Lower lobe of right lung (tissue), 2 donors: Measurements from ENCODE around the gene BCL11A. TPM values are rescaled to one million over a fixed set of nuclear protein-coding genes. Genes with fewer than 3 reads are reported as not detected.

ENCODE experiments used
- ATAC-seq, 2 donors: fragments of 200-7000 bp; cut with Tn5 transposase; one replicate each; pipeline ENCODE4 v1.9.1; 2020 to 2022; ENCODE audit warnings: mild to moderate bottlenecking in 2 of 2, moderate library complexity in 2 of 2
- DNase-seq: peaks from one replicate; pipeline ENCODE4 v3.0.0-alpha.2; 2020
- H3K27ac ChIP-seq: fragments of 200-600 bp; one replicate; pipeline ENCODE4 v1.8.0; 2022
- H3K27me3 ChIP-seq: fragments of 200-600 bp; one replicate; pipeline ENCODE4 v1.8.0; 2022; ENCODE audit warnings: low read depth
- H3K36me3 ChIP-seq: fragments of 200-600 bp; one replicate; pipeline ENCODE4 v1.8.0; 2022; ENCODE audit warnings: mild to moderate bottlenecking
- H3K4me1 ChIP-seq: fragments of 200-600 bp; one replicate; pipeline ENCODE4 v1.8.0; 2022
- H3K4me3 ChIP-seq: fragments of 200-600 bp; one replicate; pipeline ENCODE4 v1.8.0; 2022; ENCODE audit warnings: mild to moderate bottlenecking
- H3K9me3 ChIP-seq: fragments of 200-600 bp; one replicate; pipeline ENCODE4 v1.8.0; 2022
- intact Hi-C: fragments of 100-400 bp; cut with DNase I; formaldehyde crosslinking; loops from one replicate; pipeline ENCODE4 v1.11.0; 2022
- total RNA-seq: library from RNA; stranded (reverse); fragmentation: NEBNext Ultra II Directional; extraction: Animal tissue kit (Norgen Biotek cat#: 25700); gene quantifications from one replicate; pipeline ENCODE4 v1.2.1, GENCODE V29; 2021
- TF ChIP-seq, protein P1 (sequence below): fragments of 200-600 bp; IDR thresholded peaks from one replicate; pipeline ENCODE4 v1.8.0; 2022; ENCODE audit warnings: antibody characterized with exemption, mild to moderate bottlenecking
- donor health status: DM: no; HTN: yes; CAD: no; lungs with severe emphysema.

BCL11A gene
- total RNA-seq, 1 donor from 2014 or later = 9.7 TPM

DNA sequence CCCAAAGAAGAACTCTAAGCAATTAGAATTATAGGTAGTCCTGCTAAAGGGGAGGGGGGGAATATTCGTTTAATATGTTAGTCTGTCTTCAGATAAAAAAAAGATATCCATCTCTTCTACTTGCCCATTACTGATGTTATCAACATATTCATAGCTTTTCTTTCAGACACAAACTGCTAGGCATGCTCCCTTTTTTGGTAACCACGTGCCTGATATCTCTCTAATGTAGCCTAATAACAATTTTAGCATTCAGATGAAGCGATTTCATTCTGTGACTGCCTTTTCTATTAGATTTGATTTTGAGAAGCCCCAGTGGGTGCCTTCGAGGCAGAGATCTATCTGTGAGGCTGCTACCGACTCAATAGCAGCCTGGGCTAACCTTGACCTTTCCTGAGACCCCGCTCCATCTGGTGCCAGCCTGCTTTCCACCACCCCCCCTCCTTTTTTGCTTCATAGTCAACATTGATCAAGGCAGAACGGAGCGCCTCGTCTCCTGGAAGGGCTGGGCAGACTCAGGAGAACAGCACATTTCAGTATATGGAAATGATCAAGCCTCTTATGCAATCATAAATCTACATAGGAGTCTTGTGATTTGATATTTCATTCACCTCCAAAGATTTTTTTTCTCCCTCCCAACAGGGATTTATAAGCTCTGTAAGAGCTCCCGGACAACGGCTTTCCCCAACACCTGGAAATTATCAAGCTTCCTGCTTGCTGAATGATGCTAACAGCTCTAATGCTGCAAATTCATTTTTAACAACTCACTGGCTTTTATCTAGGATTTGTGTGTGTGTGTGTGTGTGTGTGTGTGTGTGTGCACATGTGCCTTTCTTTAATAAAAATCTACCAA lies 14.7 kb upstream of the BCL11A start:
- TF ChIP-seq, protein P1, sequence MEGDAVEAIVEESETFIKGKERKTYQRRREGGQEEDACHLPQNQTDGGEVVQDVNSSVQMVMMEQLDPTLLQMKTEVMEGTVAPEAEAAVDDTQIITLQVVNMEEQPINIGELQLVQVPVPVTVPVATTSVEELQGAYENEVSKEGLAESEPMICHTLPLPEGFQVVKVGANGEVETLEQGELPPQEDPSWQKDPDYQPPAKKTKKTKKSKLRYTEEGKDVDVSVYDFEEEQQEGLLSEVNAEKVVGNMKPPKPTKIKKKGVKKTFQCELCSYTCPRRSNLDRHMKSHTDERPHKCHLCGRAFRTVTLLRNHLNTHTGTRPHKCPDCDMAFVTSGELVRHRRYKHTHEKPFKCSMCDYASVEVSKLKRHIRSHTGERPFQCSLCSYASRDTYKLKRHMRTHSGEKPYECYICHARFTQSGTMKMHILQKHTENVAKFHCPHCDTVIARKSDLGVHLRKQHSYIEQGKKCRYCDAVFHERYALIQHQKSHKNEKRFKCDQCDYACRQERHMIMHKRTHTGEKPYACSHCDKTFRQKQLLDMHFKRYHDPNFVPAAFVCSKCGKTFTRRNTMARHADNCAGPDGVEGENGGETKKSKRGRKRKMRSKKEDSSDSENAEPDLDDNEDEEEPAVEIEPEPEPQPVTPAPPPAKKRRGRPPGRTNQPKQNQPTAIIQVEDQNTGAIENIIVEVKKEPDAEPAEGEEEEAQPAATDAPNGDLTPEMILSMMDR = no peak
- Histone ChIP-seq H3K36me3 (no peaks in the 10 kb centered on the region), H3K27me3 (peaks cover 83% of the 10 kb centered on the region), H3K9me3 (no peaks in the 10 kb centered on the region), H3K27ac (no peak overlapping the region), H3K4me3 (no peak overlapping the region), H3K4me1 (peaks cover 5% of the 10 kb centered on the region)
- no peak for DNase-seq
- intact Hi-C loops = no loop called here
- no peak for ATAC-seq

DNA sequence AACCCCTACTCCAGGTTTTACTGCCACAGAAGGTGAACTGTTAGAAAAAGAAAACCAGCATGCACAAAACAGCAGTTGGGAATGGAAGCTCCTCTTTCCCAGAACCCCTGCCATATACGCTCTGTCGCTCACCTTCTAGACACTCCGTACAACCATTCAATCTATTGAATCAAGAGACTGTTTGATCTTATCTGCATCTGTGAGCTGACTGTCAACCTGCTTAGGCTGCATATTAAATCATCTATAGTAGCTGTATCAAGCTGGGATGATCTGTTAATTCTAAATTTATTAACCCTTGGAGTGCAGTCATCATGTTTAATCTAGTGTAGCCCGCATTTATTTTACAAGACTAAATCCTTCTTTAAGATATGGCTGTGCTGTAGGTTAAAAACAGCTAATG lies 13.6 kb upstream of the BCL11A start:
- H3K36me3 ChIP-seq = no peaks in the 10 kb centered on the region
- H3K4me1 ChIP-seq = peaks cover 5% of the 10 kb centered on the region
- intact Hi-C loops = no loop called here
- no peaks in the 10 kb centered on the region for H3K9me3 ChIP-seq
- peaks cover 74% of the 10 kb centered on the region for H3K27me3 ChIP-seq
- ATAC-seq = no peak
- TF ChIP-seq, protein P1 = no peak
- no peak for DNase-seq
- H3K4me3 ChIP-seq = no peak overlapping the region
- H3K27ac ChIP-seq = no peak overlapping the region

DNA sequence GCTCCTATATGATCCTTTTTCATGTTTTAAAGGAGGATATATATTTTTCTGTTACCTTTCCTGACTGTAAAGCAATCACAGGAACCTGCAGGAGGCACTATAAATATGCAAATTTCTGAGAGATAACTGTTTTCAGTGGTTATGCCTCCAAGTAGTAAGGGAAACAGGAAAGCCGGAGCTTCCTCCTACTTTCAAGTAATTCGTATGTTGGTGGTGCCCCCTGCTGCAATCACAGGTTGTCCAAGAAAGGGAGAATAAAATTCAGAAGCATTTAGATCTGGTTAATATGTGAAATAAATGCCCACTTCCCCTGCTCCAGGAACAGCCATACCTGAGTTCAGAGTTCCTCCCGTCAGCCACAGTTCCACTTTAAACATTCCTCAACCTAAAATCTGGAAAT lies 12.0 kb upstream of the BCL11A start:
- intact Hi-C loops = no loop called here
- Histone ChIP-seq H3K27ac (no peak overlapping the region), H3K9me3 (no peaks in the 10 kb centered on the region), H3K27me3 (peaks cover 58% of the 10 kb centered on the region), H3K36me3 (no peaks in the 10 kb centered on the region), H3K4me3 (no peak overlapping the region), H3K4me1 (peaks cover 5% of the 10 kb centered on the region)
- ATAC-seq (no peak), DNase-seq (no peak)
- TF ChIP-seq, protein P1 = peak; percentile 27

DNA sequence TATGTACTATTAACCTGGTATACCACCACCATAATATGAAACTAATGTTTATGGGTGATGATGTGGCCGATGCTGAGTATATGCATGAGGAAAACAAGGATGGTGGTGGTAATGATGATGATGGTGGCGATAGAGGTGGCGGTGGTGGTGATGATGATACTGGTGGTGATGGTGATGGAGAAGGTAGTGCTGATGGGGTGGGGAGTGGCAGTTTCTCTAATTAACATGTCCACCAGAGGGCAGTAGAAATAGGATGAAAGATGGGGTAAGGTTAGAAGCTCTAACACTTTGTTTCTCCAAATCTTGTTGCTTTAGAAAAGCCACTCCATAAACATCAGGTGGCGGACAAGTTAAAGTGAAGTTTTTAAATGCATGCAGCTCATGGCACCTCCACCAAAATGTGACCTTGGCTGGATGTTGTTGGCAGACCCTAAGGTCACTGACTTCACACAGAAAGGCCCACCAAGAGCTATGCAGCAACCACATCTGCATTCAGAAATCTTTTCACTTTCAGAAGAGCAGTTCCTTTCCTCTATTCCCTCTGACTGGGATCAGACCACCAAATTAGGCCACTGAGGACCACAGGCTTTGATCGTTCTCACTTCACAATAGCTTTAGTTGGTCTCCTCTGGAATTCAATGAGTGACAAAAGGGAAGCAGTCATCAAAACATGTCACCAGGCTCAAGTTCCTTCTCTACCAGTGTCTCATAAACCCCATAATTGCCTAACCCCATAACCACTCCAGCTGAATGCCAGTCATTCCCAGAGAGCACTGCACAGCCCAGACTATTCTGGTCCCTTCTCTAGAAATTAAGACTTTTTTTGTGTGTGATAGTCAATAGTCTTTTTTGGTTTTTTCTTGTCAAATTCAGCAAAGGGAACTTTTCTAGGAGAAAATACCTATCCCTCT lies 7.5 kb upstream of the BCL11A start:
- H3K27me3 ChIP-seq = peaks cover 47% of the 10 kb centered on the region
- DNase-seq = no peak
- no peak overlapping the region for H3K27ac ChIP-seq
- H3K9me3 ChIP-seq = no peaks in the 10 kb centered on the region
- ATAC-seq = peak; percentile 68 to 83
- H3K4me3 ChIP-seq = no peak overlapping the region
- intact Hi-C loops = no loop called here
- TF ChIP-seq, protein P1 = peak; percentile 26
- no peaks in the 10 kb centered on the region for H3K36me3 ChIP-seq
- peaks cover 18% of the 10 kb centered on the region for H3K4me1 ChIP-seq

DNA sequence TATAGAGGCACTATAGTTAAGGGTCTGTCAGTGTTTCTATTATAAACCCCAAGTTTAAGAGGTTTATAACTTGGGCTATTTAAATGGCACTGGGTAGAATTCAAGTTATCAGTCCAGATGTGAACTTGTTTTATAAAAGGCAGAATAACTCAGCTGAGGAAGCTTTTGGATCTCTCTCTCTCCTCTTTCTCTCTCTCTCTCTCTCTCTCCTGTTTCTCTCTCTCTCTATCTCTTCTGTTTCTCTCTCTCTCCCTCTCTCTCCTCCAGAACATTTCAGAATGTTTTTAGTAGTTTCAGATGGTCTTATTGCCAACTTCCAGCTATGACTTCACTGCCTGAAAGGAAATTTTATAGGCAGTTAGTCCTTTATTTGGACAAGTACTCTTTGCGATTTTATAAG lies 6.4 kb upstream of the BCL11A start:
- peaks cover 29% of the 10 kb centered on the region for H3K4me1 ChIP-seq
- TF ChIP-seq, protein P1 = no peak
- H3K4me3 ChIP-seq = no peak overlapping the region
- no peaks in the 10 kb centered on the region for H3K36me3 ChIP-seq
- peaks cover 49% of the 10 kb centered on the region for H3K27me3 ChIP-seq
- no peak overlapping the region for H3K27ac ChIP-seq
- no peak for DNase-seq
- no peak for ATAC-seq
- intact Hi-C loops = no loop called here
- H3K9me3 ChIP-seq = no peaks in the 10 kb centered on the region
